Mucosa of stomach (tissue), 1 donor: ENCODE results near the gene AADACL4.

Source experiments
- H3K27me3 ChIP-seq: one replicate; pipeline ENCODE4 v1.7.0; 2013; ENCODE audit warnings: mild to moderate bottlenecking, low read length; ENCODE audit not compliant: control insufficient read depth, insufficient read depth
- H3K36me3 ChIP-seq: one replicate; pipeline ENCODE4 v1.7.0; 2013; ENCODE audit warnings: low read length; ENCODE audit not compliant: control insufficient read depth, insufficient read depth
- H3K4me1 ChIP-seq: one replicate; pipeline ENCODE4 v1.7.0; 2013; ENCODE audit warnings: mild to moderate bottlenecking, low read length; ENCODE audit not compliant: control insufficient read depth, insufficient read depth
- H3K4me3 ChIP-seq: one replicate; pipeline ENCODE4 v1.7.0; 2013; ENCODE audit warnings: low read length
- H3K9ac ChIP-seq: one replicate; pipeline ENCODE4 v1.7.0; 2013; ENCODE audit warnings: mild to moderate bottlenecking, low read length, moderate library complexity
- H3K9me3 ChIP-seq: one replicate; pipeline ENCODE4 v1.7.0; 2013; ENCODE audit warnings: mild to moderate bottlenecking, low read length, moderate library complexity; ENCODE audit not compliant: control insufficient read depth
- donor health status: Pancreatic carcinoma.

Gene AADACL4

DNA sequence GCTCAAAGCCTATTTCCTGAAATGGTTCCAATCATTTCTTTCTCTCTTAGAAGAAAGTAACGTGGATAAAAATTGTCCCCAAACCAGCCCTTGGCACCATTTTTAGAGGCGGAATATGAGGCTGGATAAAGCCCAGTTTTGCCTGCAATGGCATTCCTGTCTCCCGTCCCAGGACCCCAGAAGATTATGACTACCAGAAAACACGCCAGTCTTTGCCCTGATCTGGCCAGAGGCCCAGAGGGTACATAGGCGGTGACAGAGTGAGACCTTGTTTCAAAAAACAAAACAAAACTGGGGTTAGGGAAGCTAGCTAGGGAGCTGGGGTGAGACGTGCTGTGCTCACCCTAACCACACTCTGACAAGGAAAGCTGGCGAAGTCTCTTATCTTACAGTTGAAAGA is at the start of gene AADACL4:
Gene AADACL4 (plus strand): TSS at position 301 of the 400 bp plus-strand sequence. CDS start 462 bp downstream, outside the sequence.
- Histone ChIP-seq H3K36me3 (no peaks in the 10 kb centered on the region), H3K9ac (no peak within 1 kb of the TSS), H3K4me3 (no peak within 1 kb of the TSS), H3K9me3 (no peaks in the 10 kb centered on the region), H3K4me1 (no peaks in the 10 kb centered on the region), H3K27me3 (no peaks in the 10 kb centered on the region)

- peaks cover 8% of the 10 kb centered on the region for H3K36me3 ChIP-seq
- peaks cover 64% of the 10 kb centered on the region for H3K4me1 ChIP-seq
- no peak overlapping the region for H3K9ac ChIP-seq
- H3K4me3 ChIP-seq: no peak overlapping the region
- no peaks in the 10 kb centered on the region for H3K9me3 ChIP-seq
- no peaks in the 10 kb centered on the region for H3K27me3 ChIP-seq
Measured at GRCh38 chr1:12594490-12594889, 49.4 kb upstream of the AADACL4 start.

- peaks cover 70% of the 10 kb centered on the region for H3K4me1 ChIP-seq
- H3K4me3 ChIP-seq: no peak overlapping the region
- peak overlapping the region; percentile 46 for H3K9ac ChIP-seq
Measured at GRCh38 chr1:12594966-12595756, 48.7 kb upstream of the AADACL4 start.

DNA sequence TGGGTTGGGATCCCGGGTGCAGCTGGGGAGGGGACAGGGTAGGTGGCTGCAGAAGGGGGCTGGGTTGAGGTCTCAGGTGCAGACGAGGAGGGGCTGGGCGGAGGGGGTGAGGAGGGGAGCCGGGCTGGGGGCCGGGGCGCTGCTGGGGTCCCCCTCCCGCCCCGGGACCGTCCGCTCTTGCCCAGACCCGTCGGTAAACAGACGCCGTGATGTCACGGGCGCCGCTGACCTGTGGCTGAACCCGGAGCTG is 48.2 kb upstream of the AADACL4 start:
- H3K4me3 ChIP-seq: no peak overlapping the region
- H3K36me3 ChIP-seq: peaks cover 8% of the 10 kb centered on the region
- peaks cover 75% of the 10 kb centered on the region for H3K4me1 ChIP-seq
- peak overlapping the region; percentile 43 for H3K9ac ChIP-seq
- no peaks in the 10 kb centered on the region for H3K27me3 ChIP-seq
- no peaks in the 10 kb centered on the region for H3K9me3 ChIP-seq

More at GRCh38 chr1:12594966-12595756, 48.7 kb upstream of the AADACL4 start:
- H3K9me3 ChIP-seq: no peaks in the 10 kb centered on the region
- H3K36me3 ChIP-seq: peaks cover 8% of the 10 kb centered on the region
- H3K27me3 ChIP-seq: no peaks in the 10 kb centered on the region

DNA sequence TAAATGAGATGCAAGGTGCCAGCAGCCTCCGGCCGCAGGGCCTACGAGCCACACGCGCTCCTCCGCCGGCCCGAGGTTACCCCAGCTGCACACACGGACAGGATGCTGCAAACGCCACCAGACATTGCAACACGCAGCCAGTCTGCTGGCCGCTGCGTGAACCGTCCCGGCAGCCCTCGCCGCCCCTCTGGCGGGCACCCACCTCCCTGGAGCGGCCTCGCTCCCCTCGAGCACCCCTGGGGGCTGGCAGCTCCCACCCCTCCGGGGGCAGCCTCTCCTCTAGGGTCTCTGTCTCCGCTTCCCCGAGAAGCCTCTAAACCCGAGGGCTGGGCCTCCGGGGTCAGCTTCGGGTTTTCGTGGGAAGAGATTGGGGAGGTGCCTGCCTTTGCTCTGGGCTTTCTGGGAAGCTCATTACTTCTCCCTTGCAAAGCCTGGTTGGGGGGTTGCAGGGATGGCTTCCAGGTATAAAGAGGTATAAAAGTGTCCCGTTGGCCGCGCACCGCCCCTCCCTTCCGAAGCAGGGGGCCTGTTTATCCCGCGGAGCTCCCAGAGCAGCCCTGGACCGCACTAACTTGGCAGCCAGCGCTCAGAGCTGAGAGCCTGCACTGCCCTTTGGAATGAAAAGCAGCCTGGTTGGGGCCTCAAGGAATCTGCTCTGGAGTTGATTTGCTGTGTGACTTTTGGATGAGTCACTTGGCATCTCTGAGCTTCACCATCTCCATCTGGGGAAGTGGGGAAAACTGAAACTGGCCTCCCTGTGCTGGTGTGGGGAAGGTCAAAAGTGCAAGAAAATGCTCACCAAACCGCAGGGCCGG is 47.7 kb upstream of the AADACL4 start:
- Histone ChIP-seq H3K27me3 (no peaks in the 10 kb centered on the region), H3K9me3 (no peaks in the 10 kb centered on the region), H3K9ac (peak overlapping the region; percentile 43), H3K36me3 (peaks cover 4% of the 10 kb centered on the region), H3K4me1 (peaks cover 76% of the 10 kb centered on the region), H3K4me3 (no peak overlapping the region)

DNA sequence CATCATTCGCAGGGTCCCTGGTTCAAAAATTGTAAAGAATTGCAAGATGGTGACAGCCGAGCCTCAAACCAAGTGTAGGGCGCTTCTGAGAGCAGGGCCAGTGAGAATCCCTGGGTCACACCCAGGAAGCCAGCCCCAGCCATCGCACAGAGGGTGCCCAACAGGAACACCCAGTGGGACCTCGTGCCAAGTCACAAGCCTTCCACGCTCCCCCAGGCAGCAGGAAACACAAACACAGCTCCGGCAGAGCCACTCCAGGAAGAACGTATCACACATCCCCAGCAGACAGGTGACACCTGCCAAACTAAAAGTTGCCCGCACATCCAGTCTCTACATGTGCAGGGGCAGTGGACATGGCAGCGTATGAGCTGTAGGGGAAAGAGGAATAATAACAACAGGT is 46.1 kb upstream of the AADACL4 start:
- Histone ChIP-seq H3K4me3 (no peak overlapping the region), H3K4me1 (peaks cover 85% of the 10 kb centered on the region), H3K36me3 (no peaks in the 10 kb centered on the region), H3K27me3 (no peaks in the 10 kb centered on the region), H3K9ac (no peak overlapping the region), H3K9me3 (no peaks in the 10 kb centered on the region)

DNA sequence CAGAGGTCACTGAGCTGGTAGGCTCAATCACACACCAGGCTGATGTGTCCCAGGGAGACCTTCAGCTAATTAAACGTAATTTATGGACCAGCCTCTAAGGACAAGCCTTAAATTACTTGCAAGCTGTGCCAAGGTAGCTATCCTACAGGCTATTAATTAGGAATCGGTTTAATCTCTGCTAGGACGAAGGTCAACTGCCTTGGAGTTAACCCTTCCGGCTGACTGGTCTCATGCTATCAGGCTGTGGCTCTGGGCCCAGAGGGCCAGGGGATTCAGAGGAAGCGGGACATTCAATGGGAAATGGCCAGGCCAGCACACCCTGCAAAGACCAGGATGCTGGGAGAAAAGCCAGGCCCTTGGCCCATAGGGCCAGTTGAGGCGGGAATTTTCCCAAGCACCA is 44.9 kb upstream of the AADACL4 start:
- no peak overlapping the region for H3K9ac ChIP-seq
- H3K36me3 ChIP-seq: no peaks in the 10 kb centered on the region
- H3K4me3 ChIP-seq: no peak overlapping the region
- H3K4me1 ChIP-seq: peaks cover 91% of the 10 kb centered on the region
- no peaks in the 10 kb centered on the region for H3K9me3 ChIP-seq
- H3K27me3 ChIP-seq: no peaks in the 10 kb centered on the region

DNA sequence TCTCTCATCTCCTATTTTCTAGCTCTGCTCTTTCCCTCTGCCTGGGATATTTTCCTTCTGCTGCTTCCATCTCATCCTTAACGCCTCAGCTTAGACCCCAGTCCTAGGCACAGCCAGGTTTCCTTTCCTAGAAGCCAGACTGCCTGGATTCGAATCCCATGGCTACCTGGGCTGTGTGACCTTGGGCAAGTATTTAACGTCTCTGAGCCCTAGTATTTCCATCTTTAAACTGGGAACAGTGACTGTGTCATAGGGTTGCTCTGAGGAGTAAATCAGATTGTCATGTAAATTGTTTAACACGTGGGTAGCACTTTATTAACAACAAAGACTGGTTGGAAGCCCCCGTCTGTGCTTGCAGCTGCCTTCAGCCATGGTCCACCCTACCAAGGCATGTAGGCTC is 44.2 kb upstream of the AADACL4 start:
- Histone ChIP-seq H3K9me3 (no peaks in the 10 kb centered on the region), H3K36me3 (no peaks in the 10 kb centered on the region), H3K9ac (no peak overlapping the region), H3K4me3 (no peak overlapping the region), H3K27me3 (no peaks in the 10 kb centered on the region), H3K4me1 (peaks cover 91% of the 10 kb centered on the region)

GRCh38 chr1:12600335-12600734 is 43.5 kb upstream of the AADACL4 start:
- Histone ChIP-seq H3K4me1 (peaks cover 88% of the 10 kb centered on the region), H3K9me3 (no peaks in the 10 kb centered on the region), H3K36me3 (no peaks in the 10 kb centered on the region), H3K4me3 (no peak overlapping the region), H3K9ac (no peak overlapping the region), H3K27me3 (no peaks in the 10 kb centered on the region)

GRCh38 chr1:12600880-12601633 is 42.8 kb upstream of the AADACL4 start:
- Histone ChIP-seq H3K36me3 (no peaks in the 10 kb centered on the region), H3K9me3 (no peaks in the 10 kb centered on the region), H3K4me1 (peaks cover 85% of the 10 kb centered on the region), H3K4me3 (no peak overlapping the region), H3K9ac (no peak overlapping the region), H3K27me3 (no peaks in the 10 kb centered on the region)

DNA sequence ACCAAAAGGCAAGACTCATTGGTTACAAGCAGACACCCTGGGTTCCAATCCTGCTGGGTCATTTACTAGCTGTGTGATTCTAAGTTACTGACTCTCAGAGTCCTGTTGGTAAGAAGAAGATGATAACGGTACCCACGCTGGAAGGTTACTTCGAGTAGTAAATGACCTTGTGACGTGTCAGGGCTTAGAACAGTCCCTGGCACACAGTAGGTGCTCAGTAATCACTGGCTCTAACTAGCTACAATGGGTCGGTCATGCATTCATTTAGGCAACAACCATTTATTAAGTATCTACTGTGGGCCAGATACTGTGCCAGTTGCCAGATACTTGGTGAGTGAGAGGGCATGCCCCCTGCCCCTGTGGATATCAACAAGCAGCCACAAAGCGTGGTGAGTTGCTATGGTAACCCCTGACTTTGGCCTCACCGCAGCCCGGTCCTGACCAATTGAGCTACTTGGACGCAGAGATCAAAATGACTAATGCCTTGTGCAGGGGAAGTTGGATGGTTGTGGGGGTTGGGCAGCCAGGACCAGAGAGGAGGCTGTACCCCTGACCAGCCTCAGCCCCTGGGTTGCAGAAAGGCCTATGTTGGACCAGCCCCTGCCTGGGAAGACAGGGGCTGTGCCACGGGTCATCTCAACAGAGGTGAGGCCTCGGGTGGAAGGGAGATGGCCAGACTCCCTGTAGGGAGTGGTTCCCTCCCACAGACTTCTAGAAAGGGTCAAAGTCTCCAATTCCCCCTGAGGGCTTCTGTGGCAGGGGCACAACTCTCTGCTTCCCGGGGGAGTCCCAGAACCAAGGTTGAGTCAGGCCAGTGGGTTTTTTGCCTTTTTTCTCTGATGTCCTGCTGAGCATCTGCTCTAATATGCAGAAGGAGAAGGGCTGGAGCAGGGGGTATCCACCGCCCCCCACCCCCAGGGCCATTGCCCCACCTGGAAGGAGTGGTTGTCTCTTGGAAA is 41.9 kb upstream of the AADACL4 start:
- H3K27me3 ChIP-seq: no peaks in the 10 kb centered on the region
- no peaks in the 10 kb centered on the region for H3K36me3 ChIP-seq
- H3K4me1 ChIP-seq: peaks cover 75% of the 10 kb centered on the region
- H3K9ac ChIP-seq: no peak overlapping the region
- no peak overlapping the region for H3K4me3 ChIP-seq
- no peaks in the 10 kb centered on the region for H3K9me3 ChIP-seq
